ENCODE results near the gene PRKCG.

PRKCG gene

DNA sequence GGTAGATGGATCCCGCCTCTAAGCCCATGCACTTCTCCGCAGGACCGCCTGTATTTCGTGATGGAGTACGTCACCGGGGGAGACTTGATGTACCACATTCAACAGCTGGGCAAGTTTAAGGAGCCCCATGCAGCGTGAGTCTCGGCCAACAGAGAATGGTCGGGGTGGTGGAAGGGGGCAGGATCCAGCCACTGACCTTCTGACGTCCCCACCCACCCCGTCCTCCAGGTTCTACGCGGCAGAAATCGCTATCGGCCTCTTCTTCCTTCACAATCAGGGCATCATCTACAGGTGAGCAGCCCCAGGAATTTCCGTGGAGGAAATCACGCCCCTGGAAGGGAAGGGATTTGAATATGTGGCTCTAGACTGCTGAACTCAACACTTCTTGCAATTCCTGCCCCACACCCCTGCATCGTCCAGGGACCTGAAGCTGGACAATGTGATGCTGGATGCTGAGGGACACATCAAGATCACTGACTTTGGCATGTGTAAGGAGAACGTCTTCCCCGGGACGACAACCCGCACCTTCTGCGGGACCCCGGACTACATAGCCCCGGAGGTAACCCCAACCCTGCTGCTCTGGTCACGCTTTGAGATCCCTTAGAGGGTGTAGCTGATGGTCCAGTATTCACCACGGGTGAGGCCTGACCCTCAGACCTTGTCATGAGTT is 18.3 kb downstream of the PRKCG start:
- Histone ChIP-seq H3K27ac (ENCODE audit: low read depth, low read length) (no peak overlapping the region), H3K9me3 (ENCODE audit: control insufficient read depth, insufficient read depth, low read length) (no peaks in the 10 kb centered on the region), H3K9ac (ENCODE audit: low read depth, low read length) (no peak overlapping the region), H3K4me1 (ENCODE audit: control insufficient read depth, insufficient read depth, low read length) (peaks cover 28% of the 10 kb centered on the region), H3K36me3 (ENCODE audit: control insufficient read depth, insufficient read depth, low read length) (no peaks in the 10 kb centered on the region), H3K4me3 (ENCODE audit: low read depth, low read length) (no peak overlapping the region), H3K27me3 (ENCODE audit: control insufficient read depth, insufficient read depth, low read length) (peaks cover 14% of the 10 kb centered on the region; the same call in 1 of the 2 replicates)

- no peak overlapping the region for H3K9ac ChIP-seq (ENCODE audit: low read depth, low read length)
- no peak overlapping the region for H3K4me3 ChIP-seq (ENCODE audit: low read depth, low read length)
- H3K36me3 ChIP-seq (ENCODE audit: control insufficient read depth, insufficient read depth, low read length): no peaks in the 10 kb centered on the region
- no peaks in the 10 kb centered on the region for H3K9me3 ChIP-seq (ENCODE audit: control insufficient read depth, insufficient read depth, low read length)
- peaks cover 21% of the 10 kb centered on the region for H3K4me1 ChIP-seq (ENCODE audit: control insufficient read depth, insufficient read depth, low read length)
- H3K27me3 ChIP-seq (ENCODE audit: control insufficient read depth, insufficient read depth, low read length): peaks cover 35% of the 10 kb centered on the region
- no peak overlapping the region for H3K27ac ChIP-seq (ENCODE audit: low read depth, low read length)
Observed at GRCh38 chr19:53903055-53903680, 21.2 kb downstream of the PRKCG start.

GRCh38 chr19:53904909-53905308 is 22.9 kb downstream of the PRKCG start:
- Histone ChIP-seq H3K9me3 (ENCODE audit: control insufficient read depth, insufficient read depth, low read length) (no peaks in the 10 kb centered on the region), H3K9ac (ENCODE audit: low read depth, low read length) (no peak overlapping the region), H3K27ac (ENCODE audit: low read depth, low read length) (no peak overlapping the region), H3K4me1 (ENCODE audit: control insufficient read depth, insufficient read depth, low read length) (peaks cover 21% of the 10 kb centered on the region; the same call in 1 of the 2 replicates), H3K4me3 (ENCODE audit: low read depth, low read length) (no peak overlapping the region), H3K36me3 (ENCODE audit: control insufficient read depth, insufficient read depth, low read length) (no peaks in the 10 kb centered on the region), H3K27me3 (ENCODE audit: control insufficient read depth, insufficient read depth, low read length) (peaks cover 48% of the 10 kb centered on the region)

- Histone ChIP-seq H3K4me1 (ENCODE audit: control insufficient read depth, insufficient read depth, low read length) (peaks cover 21% of the 10 kb centered on the region; the same call in 1 of the 2 replicates), H3K4me3 (ENCODE audit: low read depth, low read length) (no peak overlapping the region; the same call in 1 of the 2 replicates)
Observed at GRCh38 chr19:53905787-53906186, 23.8 kb downstream of the PRKCG start.

GRCh38 chr19:53906211-53907192 is 24.5 kb downstream of the PRKCG start:
- Histone ChIP-seq H3K9me3 (ENCODE audit: control insufficient read depth, insufficient read depth, low read length) (no peaks in the 10 kb centered on the region), H3K9ac (ENCODE audit: low read depth, low read length) (no peak overlapping the region), H3K27me3 (ENCODE audit: control insufficient read depth, insufficient read depth, low read length) (peaks cover 64% of the 10 kb centered on the region), H3K4me1 (ENCODE audit: control insufficient read depth, insufficient read depth, low read length) (peaks cover 21% of the 10 kb centered on the region; the same call in 1 of the 2 replicates), H3K4me3 (ENCODE audit: low read depth, low read length) (peak overlapping the region; percentile 62), H3K36me3 (ENCODE audit: control insufficient read depth, insufficient read depth, low read length) (no peaks in the 10 kb centered on the region), H3K27ac (ENCODE audit: low read depth, low read length) (no peak overlapping the region)

More at GRCh38 chr19:53905787-53906186, 23.8 kb downstream of the PRKCG start:
- Histone ChIP-seq H3K9ac (ENCODE audit: low read depth, low read length) (no peak overlapping the region), H3K27me3 (ENCODE audit: control insufficient read depth, insufficient read depth, low read length) (peaks cover 56% of the 10 kb centered on the region), H3K9me3 (ENCODE audit: control insufficient read depth, insufficient read depth, low read length) (no peaks in the 10 kb centered on the region), H3K36me3 (ENCODE audit: control insufficient read depth, insufficient read depth, low read length) (no peaks in the 10 kb centered on the region), H3K27ac (ENCODE audit: low read depth, low read length) (no peak overlapping the region)

DNA sequence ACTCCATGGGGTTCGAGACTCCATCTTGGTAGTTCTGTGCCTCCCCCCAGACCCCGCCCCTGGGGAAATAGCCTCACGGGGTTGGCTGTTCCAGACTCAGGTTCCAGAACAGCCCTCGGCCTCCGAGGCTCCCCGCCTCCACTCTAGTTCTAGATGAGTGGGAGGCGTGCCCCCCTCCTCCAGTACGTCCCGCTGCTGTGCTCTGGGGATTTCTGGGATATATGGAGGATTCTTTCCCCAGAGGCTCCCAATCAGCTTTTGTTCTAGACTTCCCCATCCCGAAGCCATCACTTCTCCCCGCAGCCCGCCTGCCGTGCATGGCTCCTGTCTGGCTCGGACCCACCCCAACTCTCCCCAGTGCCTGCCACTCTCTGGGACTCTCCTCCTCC is 25.2 kb downstream of the PRKCG start:
- no peak overlapping the region for H3K9ac ChIP-seq (ENCODE audit: low read depth, low read length)
- H3K27me3 ChIP-seq (ENCODE audit: control insufficient read depth, insufficient read depth, low read length): peaks cover 70% of the 10 kb centered on the region
- H3K36me3 ChIP-seq (ENCODE audit: control insufficient read depth, insufficient read depth, low read length): no peaks in the 10 kb centered on the region
- H3K9me3 ChIP-seq (ENCODE audit: control insufficient read depth, insufficient read depth, low read length): no peaks in the 10 kb centered on the region
- peak overlapping the region; percentile 62; the same call in 1 of the 2 replicates for H3K4me3 ChIP-seq (ENCODE audit: low read depth, low read length)
- peaks cover 21% of the 10 kb centered on the region; the same call in 1 of the 2 replicates for H3K4me1 ChIP-seq (ENCODE audit: control insufficient read depth, insufficient read depth, low read length)
- no peak overlapping the region for H3K27ac ChIP-seq (ENCODE audit: low read depth, low read length)

- Histone ChIP-seq H3K36me3 (ENCODE audit: control insufficient read depth, insufficient read depth, low read length) (no peaks in the 10 kb centered on the region), H3K4me1 (ENCODE audit: control insufficient read depth, insufficient read depth, low read length) (peaks cover 21% of the 10 kb centered on the region; the same call in 1 of the 2 replicates), H3K4me3 (ENCODE audit: low read depth, low read length) (peak overlapping the region; percentile 63), H3K27ac (ENCODE audit: low read depth, low read length) (no peak overlapping the region), H3K9ac (ENCODE audit: low read depth, low read length) (no peak overlapping the region), H3K9me3 (ENCODE audit: control insufficient read depth, insufficient read depth, low read length) (no peaks in the 10 kb centered on the region), H3K27me3 (ENCODE audit: control insufficient read depth, insufficient read depth, low read length) (peaks cover 71% of the 10 kb centered on the region)
Observed at GRCh38 chr19:53907690-53908089, 25.7 kb downstream of the PRKCG start.

- H3K4me3 ChIP-seq (ENCODE audit: low read depth, low read length): peak overlapping the region; percentile 63
- no peak overlapping the region for H3K9ac ChIP-seq (ENCODE audit: low read depth, low read length)
- H3K4me1 ChIP-seq (ENCODE audit: control insufficient read depth, insufficient read depth, low read length): peaks cover 17% of the 10 kb centered on the region; the same call in 1 of the 2 replicates
- H3K27ac ChIP-seq (ENCODE audit: low read depth, low read length): no peak overlapping the region
- H3K36me3 ChIP-seq (ENCODE audit: control insufficient read depth, insufficient read depth, low read length): no peaks in the 10 kb centered on the region
- peaks cover 71% of the 10 kb centered on the region for H3K27me3 ChIP-seq (ENCODE audit: control insufficient read depth, insufficient read depth, low read length)
- no peaks in the 10 kb centered on the region for H3K9me3 ChIP-seq (ENCODE audit: control insufficient read depth, insufficient read depth, low read length)
Observed at GRCh38 chr19:53908106-53908934, 26.3 kb downstream of the PRKCG start.

GRCh38 chr19:53908935-53909415 is 27.0 kb downstream of the PRKCG start, which contains the start of gene CACNG7:
TSS of gene CACNG7 (plus strand) at chr19:53909278. CDS start at chr19:53912832, 3,554 bp downstream.
- peaks cover 71% of the 10 kb centered on the region for H3K27me3 ChIP-seq (ENCODE audit: control insufficient read depth, insufficient read depth, low read length)

More at GRCh38 chr19:53908935-53909415, 27.0 kb downstream of the PRKCG start, which contains the start of gene CACNG7:
- Histone ChIP-seq H3K36me3 (ENCODE audit: control insufficient read depth, insufficient read depth, low read length) (no peaks in the 10 kb centered on the region), H3K4me3 (ENCODE audit: low read depth, low read length) (peak within 1 kb of the TSS; percentile 73), H3K27ac (ENCODE audit: low read depth, low read length) (no peak within 1 kb of the TSS), H3K9ac (ENCODE audit: low read depth, low read length) (no peak within 1 kb of the TSS), H3K4me1 (ENCODE audit: control insufficient read depth, insufficient read depth, low read length) (peaks cover 16% of the 10 kb centered on the region; the same call in 1 of the 2 replicates), H3K9me3 (ENCODE audit: control insufficient read depth, insufficient read depth, low read length) (no peaks in the 10 kb centered on the region)
